ENCODE results near the gene GTF2F2. TPM values are rescaled to one million over a fixed set of nuclear protein-coding genes. Genes with fewer than 3 reads are reported as not detected.

The GTF2F2 gene
- 20.4 TPM for total RNA-seq

- DNase-seq (ENCODE audit: low spot score in 2 of 2) (peak; percentile 69 to 80), FAIRE-seq (no peak)
These were observed at the start of gene GTF2F2 for GRCh38 chr13:45119991-45120864. Gene GTF2F2 (plus strand): TSS chr13:45120510. CDS start chr13:45120656, 146 bp downstream.

GRCh38 chr13:45073809-45074208, 46.5 kb upstream of the GTF2F2 start:
- DNase-seq (ENCODE audit: low spot score in 2 of 2) (no peak), FAIRE-seq (no peak)

GRCh38 chr13:45074721-45075120, 45.6 kb upstream of the GTF2F2 start:
- DNase-seq (ENCODE audit: low spot score in 2 of 2), result no peak
- no peak for FAIRE-seq

GRCh38 chr13:45078003-45078402, 42.3 kb upstream of the GTF2F2 start:
- DNase-seq (ENCODE audit: low spot score in 2 of 2), result no peak
- FAIRE-seq, result no peak

- DNase-seq (ENCODE audit: low spot score in 2 of 2), result no peak
- FAIRE-seq, result no peak
These were observed 37.3 kb upstream of the GTF2F2 start for GRCh38 chr13:45082964-45083363.

- DNase-seq (ENCODE audit: low spot score in 2 of 2) (no peak), FAIRE-seq (no peak)
These were observed 35.8 kb upstream of the GTF2F2 start for GRCh38 chr13:45084515-45084914.

- DNase-seq (ENCODE audit: low spot score in 2 of 2) (no peak), FAIRE-seq (no peak)
These were observed 33.8 kb upstream of the GTF2F2 start for GRCh38 chr13:45086484-45086883.

- DNase-seq (ENCODE audit: low spot score in 2 of 2), result no peak
- FAIRE-seq, result no peak
These were observed 27.6 kb upstream of the GTF2F2 start for GRCh38 chr13:45092663-45093062.

GRCh38 chr13:45100573-45101262, 19.6 kb upstream of the GTF2F2 start:
- DNase-seq (ENCODE audit: low spot score in 2 of 2) (no peak), FAIRE-seq (no peak)

GRCh38 chr13:45101327-45102018, 18.8 kb upstream of the GTF2F2 start:
- FAIRE-seq (no peak), DNase-seq (ENCODE audit: low spot score in 2 of 2) (no peak)

- DNase-seq (ENCODE audit: low spot score in 2 of 2), result peak; percentile 37 to 47
These were observed 18.2 kb upstream of the GTF2F2 start for GRCh38 chr13:45102136-45102507.

GRCh38 chr13:45103449-45103848, 16.9 kb upstream of the GTF2F2 start:
- FAIRE-seq, result no peak
- no peak for DNase-seq (ENCODE audit: low spot score in 2 of 2)

More at GRCh38 chr13:45102136-45102507, 18.2 kb upstream of the GTF2F2 start:
- peak; percentile 71 for FAIRE-seq

- DNase-seq (ENCODE audit: low spot score in 2 of 2) (no peak), FAIRE-seq (no peak)
These were observed 16.0 kb upstream of the GTF2F2 start for GRCh38 chr13:45104261-45104660.

GRCh38 chr13:45105895-45106294, 14.4 kb upstream of the GTF2F2 start:
- FAIRE-seq, result no peak
- no peak for DNase-seq (ENCODE audit: low spot score in 2 of 2)

- no peak for FAIRE-seq
- no peak for DNase-seq (ENCODE audit: low spot score in 2 of 2)
These were observed 12.8 kb upstream of the GTF2F2 start for GRCh38 chr13:45107539-45107938.

GRCh38 chr13:45108716-45109101, 11.6 kb upstream of the GTF2F2 start:
- DNase-seq (ENCODE audit: low spot score in 2 of 2), result no peak
- FAIRE-seq, result no peak

GRCh38 chr13:45109102-45109720, 11.1 kb upstream of the GTF2F2 start:
- DNase-seq (ENCODE audit: low spot score in 2 of 2), result no peak
- FAIRE-seq, result no peak

GRCh38 chr13:45113233-45114224, 6.8 kb upstream of the GTF2F2 start:
- no peak for FAIRE-seq
- no peak for DNase-seq (ENCODE audit: low spot score in 2 of 2)

- FAIRE-seq, result no peak
- DNase-seq (ENCODE audit: low spot score in 2 of 2), result peak in 1 of 2 donors; percentile 24
These were observed 780 bp upstream of the GTF2F2 start for GRCh38 chr13:45119469-45119990.
